GM21526 (cell line): Measurements from ENCODE around the gene MYLK.

Experiments
- ATAC-seq: cut with Tn5 transposase; IDR thresholded peaks from one replicate; pipeline ENCODE4 v1.9.1; 2021; ENCODE audit warnings: moderate library complexity; ENCODE audit not compliant: unreplicated experiment, low FRiP score

Gene MYLK

GRCh38 chr3:123795471-123796251, 88.5 kb downstream of the MYLK start:
- no peak for ATAC-seq

- no peak for ATAC-seq
Measured at GRCh38 chr3:123793425-123793824, 90.7 kb downstream of the MYLK start.

GRCh38 chr3:123792473-123793201, 91.5 kb downstream of the MYLK start:
- ATAC-seq, result no peak

GRCh38 chr3:123791898-123792297, 92.2 kb downstream of the MYLK start:
- no peak for ATAC-seq

GRCh38 chr3:123791417-123791816, 92.7 kb downstream of the MYLK start:
- no peak for ATAC-seq

- ATAC-seq, result no peak
Measured at GRCh38 chr3:123791073-123791370, 93.1 kb downstream of the MYLK start.

GRCh38 chr3:123790254-123791072, 93.7 kb downstream of the MYLK start:
- no peak for ATAC-seq

GRCh38 chr3:123789760-123790159, 94.4 kb downstream of the MYLK start:
- ATAC-seq, result no peak

- no peak for ATAC-seq
Measured at GRCh38 chr3:123789160-123789559, 95.0 kb downstream of the MYLK start.

GRCh38 chr3:123788710-123789109, 95.4 kb downstream of the MYLK start:
- no peak for ATAC-seq

GRCh38 chr3:123787133-123787532, 97.0 kb downstream of the MYLK start:
- no peak for ATAC-seq

GRCh38 chr3:123785602-123786001, 98.5 kb downstream of the MYLK start:
- ATAC-seq, result no peak

- ATAC-seq, result no peak
Measured at GRCh38 chr3:123783811-123784210, 100.3 kb downstream of the MYLK start.

GRCh38 chr3:123783050-123783689, 101.0 kb downstream of the MYLK start:
- ATAC-seq, result no peak

- no peak for ATAC-seq
Measured at GRCh38 chr3:123782488-123782887, 101.6 kb downstream of the MYLK start.

- no peak for ATAC-seq
Measured at GRCh38 chr3:123781571-123782275, 102.4 kb downstream of the MYLK start.

- ATAC-seq, result no peak
Measured at GRCh38 chr3:123781138-123781537, 103.0 kb downstream of the MYLK start.

GRCh38 chr3:123780656-123781055, 103.5 kb downstream of the MYLK start:
- no peak for ATAC-seq

- no peak for ATAC-seq
Measured at GRCh38 chr3:123779655-123780231, 104.4 kb downstream of the MYLK start.
